Esophagus mucosa (tissue), 1 donor: ENCODE results near the gene PKD2. TPM values are rescaled to one million over a fixed set of nuclear protein-coding genes. Genes with fewer than 3 reads are reported as not detected.
"Not testable (repeated sequence)": the region's sequence is repeated elsewhere in the genome, so short reads cannot be mapped to it uniquely, and the experiment has no call there.

ENCODE experiments used
- ATAC-seq: fragments of 200-7000 bp; cut with Tn5 transposase; one replicate; pipeline ENCODE4 v1.9.1; 2020
- total RNA-seq: library from RNA; stranded (reverse); gene quantifications from one replicate; pipeline ENCODE4 v1.2.4, GENCODE V29; 2023
- donor health status: DM: yes; HTN: yes; CAD: no.

The PKD2 gene
- total RNA-seq, 1 donor from 2014 or later = 7.5 TPM

- no peak for ATAC-seq
These were observed 67.9 kb downstream of the PKD2 start for GRCh38 chr4:88075336-88075735.

- peak; percentile 32 for ATAC-seq
These were observed 70.6 kb downstream of the PKD2 start for GRCh38 chr4:88077911-88078524.

GRCh38 chr4:88078579-88078978, 71.1 kb downstream of the PKD2 start:
- peak; percentile 52 for ATAC-seq

- no peak for ATAC-seq
These were observed 73.2 kb downstream of the PKD2 start for GRCh38 chr4:88080626-88081025.

- no peak for ATAC-seq
These were observed 79.6 kb downstream of the PKD2 start for GRCh38 chr4:88087004-88087403.

- ATAC-seq = no peak
These were observed 83.5 kb downstream of the PKD2 start for GRCh38 chr4:88090898-88091297.

- no peak for ATAC-seq
These were observed 83.9 kb downstream of the PKD2 start for GRCh38 chr4:88091378-88091777.

GRCh38 chr4:88093874-88094273, 86.4 kb downstream of the PKD2 start:
- ATAC-seq = no peak

- no peak for ATAC-seq
These were observed 89.9 kb downstream of the PKD2 start for GRCh38 chr4:88097301-88097700.

GRCh38 chr4:88097781-88098180, 90.3 kb downstream of the PKD2 start:
- ATAC-seq = no peak

- ATAC-seq = no peak
These were observed 91.7 kb downstream of the PKD2 start for GRCh38 chr4:88098993-88099752.

- ATAC-seq = no peak
These were observed 93.7 kb downstream of the PKD2 start for GRCh38 chr4:88101165-88101564.

GRCh38 chr4:88102026-88102425, 94.6 kb downstream of the PKD2 start:
- no peak for ATAC-seq

- ATAC-seq = no peak
These were observed 97.6 kb downstream of the PKD2 start for GRCh38 chr4:88104902-88105610.

GRCh38 chr4:88106205-88106604, 98.8 kb downstream of the PKD2 start:
- no peak for ATAC-seq

GRCh38 chr4:88107406-88108107, 100.1 kb downstream of the PKD2 start:
- ATAC-seq = peak; percentile 60

- not testable (repeated sequence) for ATAC-seq
These were observed 100.7 kb downstream of the PKD2 start for GRCh38 chr4:88108108-88108465.

GRCh38 chr4:88108747-88109122, 101.3 kb downstream of the PKD2 start:
- ATAC-seq = no peak

GRCh38 chr4:88109123-88109881, 101.9 kb downstream of the PKD2 start:
- no peak for ATAC-seq

GRCh38 chr4:88110826-88111225, 103.4 kb downstream of the PKD2 start:
- ATAC-seq = no peak

GRCh38 chr4:88112856-88113255, 105.4 kb downstream of the PKD2 start:
- ATAC-seq = no peak

GRCh38 chr4:88115587-88115986, 108.2 kb downstream of the PKD2 start:
- no peak for ATAC-seq
